CD4-positive, alpha-beta T cell treated with Interferon alpha-2 for 1 hour (primary cell): ENCODE data around the gene HPSE2.
"Not testable (repeated sequence)": the region's sequence is repeated elsewhere in the genome, so short reads cannot be mapped to it uniquely, and the experiment has no call there.

ENCODE experiments used
- DNase-seq, 2 donors: peaks; one replicate each; pipeline ENCODE4 v3.0.0-alpha.2; 2020 to 2022

HPSE2 gene

DNA sequence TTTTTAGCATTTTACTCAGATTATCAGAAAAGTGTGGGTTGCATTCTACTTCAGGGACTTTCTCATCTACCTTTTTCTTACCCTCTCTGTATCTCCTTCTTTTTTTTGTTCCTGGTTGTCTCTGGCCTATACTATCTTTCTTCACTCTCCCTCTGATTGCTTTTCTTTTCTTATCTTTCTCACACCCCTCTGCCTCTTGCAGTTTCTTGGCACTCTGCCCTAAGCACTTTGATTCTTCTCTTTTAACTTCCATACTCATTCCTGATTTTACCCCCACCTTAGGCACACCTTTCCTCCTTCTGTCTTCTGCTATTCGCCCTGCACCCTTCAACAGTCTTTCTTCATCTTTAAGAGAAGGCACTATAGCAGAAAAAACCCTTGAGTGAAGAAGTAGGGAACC is 696.1 kb downstream of the HPSE2 start:
- no peak for DNase-seq

DNA sequence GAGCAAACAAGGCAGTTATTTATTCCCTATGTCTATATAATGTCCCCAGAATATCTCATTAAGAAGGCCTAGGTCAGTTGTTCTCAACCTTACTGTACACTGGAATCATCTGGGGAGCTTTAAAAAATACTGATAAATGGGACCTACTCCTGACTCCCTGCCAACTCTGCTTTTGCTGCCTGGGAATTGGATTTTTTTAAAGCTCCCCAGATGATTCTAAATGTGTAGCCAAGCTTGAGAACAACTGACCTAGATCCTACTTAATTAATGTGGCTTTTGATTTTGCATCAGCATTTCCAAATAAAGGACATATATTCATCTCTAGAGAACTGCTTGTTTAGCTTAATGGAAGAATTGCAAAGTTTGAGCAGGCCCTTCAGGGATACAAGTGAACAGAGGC is 697.2 kb downstream of the HPSE2 start:
- no peak for DNase-seq

DNA sequence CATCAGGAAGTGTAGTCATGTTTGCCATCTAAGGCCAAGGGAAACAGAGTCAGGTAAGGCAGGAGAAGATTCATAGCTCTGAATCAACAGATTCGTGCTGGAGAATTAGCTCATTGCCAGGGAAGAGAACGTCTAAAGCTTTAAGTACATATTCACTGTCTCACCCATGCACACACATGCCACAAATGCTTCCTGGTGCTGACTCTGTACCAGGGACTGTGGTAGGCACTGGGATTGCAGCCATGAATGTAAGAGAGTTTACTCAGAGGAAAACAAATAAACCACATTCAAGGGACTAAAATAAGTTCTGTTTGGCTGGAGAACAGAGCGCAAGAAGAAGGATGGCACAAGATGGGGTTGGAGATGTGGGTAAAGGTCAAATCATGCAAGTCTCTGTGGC is 699.1 kb downstream of the HPSE2 start:
- DNase-seq = no peak

DNA sequence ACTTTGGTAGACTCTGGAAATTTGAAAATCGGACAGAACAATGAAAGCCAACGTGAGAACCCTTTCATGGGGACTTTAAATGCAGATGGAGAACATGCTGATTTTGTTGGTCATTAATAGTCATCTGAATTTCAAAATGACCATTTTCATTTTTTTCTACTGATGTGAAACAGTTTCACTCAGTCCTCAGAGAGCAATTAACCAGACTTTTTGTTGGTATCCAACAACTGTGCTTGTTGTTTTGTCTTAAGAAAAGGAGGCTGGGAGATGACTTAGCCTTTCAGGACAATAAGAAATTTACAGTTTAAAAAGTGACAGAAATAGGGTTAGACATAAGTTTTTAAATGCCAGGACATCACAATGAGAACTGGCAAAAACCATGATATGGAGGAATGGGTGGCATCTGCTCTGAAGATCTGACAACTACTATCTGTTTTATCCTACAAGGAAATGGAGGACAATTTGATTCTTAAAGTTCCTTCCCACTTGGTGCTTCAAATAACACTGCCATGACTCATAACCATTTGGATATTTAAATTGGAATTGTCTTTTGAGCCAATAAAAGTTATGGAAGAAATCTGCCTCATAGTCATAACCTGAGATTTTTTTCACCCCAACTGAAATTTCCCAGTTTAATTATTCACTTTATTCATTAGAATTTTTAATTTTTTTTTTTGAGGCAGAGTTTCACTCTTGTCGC is 701.8 kb downstream of the HPSE2 start:
- no peak for DNase-seq

DNA sequence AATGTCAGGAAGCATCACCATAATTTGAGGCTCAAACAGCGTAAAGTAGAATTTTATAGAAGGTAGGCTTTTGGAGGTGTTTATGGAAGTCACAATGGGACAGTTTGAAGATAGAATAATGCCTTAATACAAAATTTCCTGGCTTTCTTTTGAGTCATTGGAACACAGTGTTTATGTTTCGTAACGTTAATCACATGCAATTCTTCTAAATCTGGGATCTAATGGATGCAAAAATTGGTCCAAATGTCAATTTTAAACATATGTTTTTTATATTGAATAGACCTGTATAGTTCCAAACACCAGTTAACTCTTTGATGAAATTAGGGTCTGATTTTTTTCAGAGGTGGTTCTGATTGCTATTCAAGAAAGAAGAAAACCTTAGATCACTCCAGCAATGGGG is 702.4 kb downstream of the HPSE2 start:
- no peak for DNase-seq

DNA sequence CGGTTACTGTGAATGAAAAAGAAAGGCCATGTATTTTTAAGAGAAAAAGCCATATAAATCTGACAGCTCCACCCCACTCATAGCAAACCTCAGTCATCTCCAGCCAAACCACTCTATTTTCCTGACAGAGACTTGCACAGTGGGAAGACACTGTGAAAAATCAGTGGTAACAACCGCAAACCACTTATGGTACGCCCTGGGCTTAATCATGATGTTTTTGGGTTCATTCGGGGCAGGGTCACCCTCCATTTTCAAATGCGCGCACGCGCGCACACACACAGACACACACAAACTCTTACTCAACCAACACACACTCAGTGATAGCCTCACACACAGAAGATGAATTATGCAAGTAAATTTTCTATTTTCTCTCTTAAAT is 706.9 kb downstream of the HPSE2 start:
- DNase-seq = no peak

DNA sequence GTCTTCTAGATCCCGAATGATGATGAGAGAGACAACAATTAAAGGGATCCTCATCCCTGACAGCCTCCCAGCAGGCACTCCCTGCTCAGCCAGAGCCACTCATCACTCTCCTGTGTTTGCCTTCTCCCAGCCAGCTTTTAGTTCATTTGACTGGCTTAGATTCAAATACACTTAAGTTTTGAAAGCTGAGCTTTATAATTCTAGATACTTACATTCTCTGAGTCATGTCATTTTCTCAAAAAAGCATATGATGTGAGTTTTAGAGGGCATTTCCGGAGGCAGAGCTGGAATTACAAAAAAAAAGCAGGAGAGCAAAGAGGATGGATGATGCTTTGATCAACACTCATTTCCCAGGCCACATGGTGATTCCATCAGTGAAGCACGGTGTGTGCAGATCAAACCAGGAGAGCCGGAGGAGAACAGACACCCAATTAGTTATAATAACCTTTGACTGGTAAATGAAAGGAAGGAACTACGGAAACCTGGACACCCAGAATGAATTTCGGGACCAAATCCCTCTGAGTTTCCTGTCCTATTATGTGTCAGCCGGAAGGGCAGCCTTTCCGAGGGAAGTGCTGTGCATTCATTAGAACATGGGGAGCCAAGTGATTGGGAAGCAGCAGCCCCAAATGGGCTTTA is 707.4 kb downstream of the HPSE2 start:
- DNase-seq = no peak

DNA sequence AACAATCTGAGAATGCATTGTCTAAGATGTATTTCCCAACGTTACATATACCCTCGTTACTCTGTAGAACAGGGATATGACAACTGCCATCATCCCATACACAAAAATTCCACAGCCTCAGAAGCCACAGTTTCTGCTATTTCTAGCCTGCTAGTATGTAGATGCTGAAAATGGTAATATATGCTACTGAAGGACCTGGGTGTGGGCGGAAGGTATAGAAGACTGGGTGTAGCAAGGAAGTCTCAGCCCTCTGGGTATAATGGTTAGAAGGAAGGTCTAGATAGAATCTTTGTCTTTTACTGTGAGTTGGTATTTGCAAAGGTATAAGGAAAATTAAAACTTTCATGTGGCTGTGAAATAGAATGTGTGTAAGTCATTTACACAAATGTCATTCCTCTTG is 709.7 kb downstream of the HPSE2 start:
- DNase-seq = no peak

DNA sequence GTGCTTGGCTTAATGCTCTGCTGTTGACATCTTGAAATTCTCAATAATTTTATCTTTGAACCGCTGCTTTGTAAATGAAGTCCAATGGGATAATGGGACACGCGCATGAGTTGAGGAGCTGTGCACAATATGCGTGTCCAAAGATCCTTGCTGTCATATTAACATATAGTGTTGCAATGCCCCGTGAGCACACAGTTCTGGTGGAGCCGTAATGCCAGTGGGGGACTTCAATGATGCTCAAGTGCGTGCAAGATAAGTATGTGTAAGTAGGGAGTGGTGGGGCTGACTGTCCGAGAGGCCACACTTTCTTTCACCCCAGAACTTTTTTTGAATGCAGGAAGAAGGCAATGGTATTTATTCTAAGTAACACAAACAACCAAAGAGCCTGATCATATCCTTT is 711.5 kb downstream of the HPSE2 start:
- no peak for DNase-seq

DNA sequence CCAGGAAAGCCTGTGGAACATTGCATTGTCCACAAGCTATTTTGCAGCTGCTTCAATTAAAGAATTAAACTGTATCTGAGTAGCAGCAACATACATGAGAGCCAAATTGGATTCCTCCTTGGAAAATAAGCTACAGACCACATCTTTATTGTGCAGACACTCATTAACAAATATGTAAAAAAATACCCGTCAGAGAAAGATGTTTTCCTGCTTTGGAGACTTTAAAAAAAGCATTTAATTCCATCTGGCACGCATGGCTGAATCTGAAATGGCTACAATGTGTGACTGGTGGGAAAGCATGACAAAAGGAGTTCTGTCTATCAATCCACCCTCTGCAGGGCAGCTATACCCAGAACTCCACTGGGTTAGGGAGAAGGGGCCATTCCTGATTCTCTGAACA is 715.8 kb downstream of the HPSE2 start:
- no peak for DNase-seq

DNA sequence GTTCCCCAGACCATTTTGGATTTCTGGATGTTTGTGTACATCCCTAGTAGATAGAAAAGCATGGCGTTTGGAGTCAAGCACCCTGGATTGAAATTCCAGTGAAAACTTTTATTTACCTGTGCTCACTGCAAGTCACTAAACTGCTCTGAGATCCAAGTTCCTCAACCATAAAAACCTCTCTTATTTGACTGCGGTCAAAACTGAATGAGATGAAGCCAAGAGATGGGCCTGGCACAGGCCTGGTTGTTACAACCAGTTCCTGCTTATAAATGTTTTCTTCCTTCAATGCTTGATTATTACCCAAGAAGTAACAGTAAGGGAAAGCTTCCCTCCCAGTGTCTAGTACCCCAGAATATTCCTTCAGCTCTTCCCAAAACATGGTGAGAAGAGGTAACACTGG is 718.0 kb downstream of the HPSE2 start:
- DNase-seq = no peak

DNA sequence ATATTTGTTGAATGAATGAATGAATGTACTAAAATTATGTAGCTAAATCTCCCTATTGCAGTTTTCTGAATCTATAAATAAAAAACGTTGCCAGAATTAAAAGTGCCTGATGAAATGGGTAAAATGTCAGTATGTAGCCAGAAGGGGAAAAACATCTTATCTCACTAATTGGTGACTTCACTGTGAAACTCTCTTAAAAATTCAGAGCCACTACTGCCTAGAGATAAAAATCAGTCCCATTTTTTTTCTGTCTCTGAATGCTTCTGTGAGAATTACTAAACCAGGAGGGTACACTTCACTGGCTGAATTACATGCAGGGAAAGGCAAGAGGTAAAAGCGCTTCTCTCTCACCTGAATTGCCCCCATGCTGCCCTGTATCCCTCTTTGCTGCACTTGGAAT is 719.3 kb downstream of the HPSE2 start:
- no peak for DNase-seq

DNA sequence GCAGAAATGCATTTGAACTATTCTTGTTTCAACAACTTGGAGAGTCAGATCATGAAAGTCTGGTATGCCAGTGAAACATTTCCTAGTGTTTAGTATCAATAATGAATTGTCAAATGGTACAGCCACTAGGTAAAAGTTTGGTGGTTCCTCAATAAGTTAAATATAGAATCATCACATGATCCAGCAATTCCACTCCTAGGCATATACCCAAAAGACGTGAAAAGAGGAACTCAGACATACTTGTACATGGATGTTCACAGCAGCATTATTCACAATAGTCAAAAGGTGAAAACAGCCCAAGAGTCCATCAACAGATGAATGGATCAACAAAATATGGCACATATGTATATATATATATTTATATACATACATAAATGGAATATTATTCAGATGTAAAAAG is 721.9 kb downstream of the HPSE2 start:
- no peak for DNase-seq

DNA sequence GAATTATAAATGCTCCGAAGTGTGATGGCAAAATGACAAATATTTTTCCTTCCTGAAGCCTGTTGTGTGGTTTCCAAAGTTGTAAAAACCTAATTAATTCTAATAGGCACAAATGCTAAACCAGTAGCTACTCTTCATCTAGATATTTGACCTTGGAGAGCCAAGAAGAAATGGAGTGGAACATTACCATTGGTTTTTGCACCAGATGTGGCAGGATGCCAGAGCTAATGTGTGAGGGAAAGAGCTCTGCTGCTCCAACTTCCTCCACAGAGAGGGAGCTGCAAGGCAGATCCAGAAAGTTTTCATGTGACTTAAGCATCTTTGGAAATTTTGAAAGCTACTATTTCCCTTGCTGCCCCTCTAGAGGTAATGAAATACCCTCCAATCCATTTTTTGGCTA is 723.8 kb downstream of the HPSE2 start:
- no peak for DNase-seq

DNA sequence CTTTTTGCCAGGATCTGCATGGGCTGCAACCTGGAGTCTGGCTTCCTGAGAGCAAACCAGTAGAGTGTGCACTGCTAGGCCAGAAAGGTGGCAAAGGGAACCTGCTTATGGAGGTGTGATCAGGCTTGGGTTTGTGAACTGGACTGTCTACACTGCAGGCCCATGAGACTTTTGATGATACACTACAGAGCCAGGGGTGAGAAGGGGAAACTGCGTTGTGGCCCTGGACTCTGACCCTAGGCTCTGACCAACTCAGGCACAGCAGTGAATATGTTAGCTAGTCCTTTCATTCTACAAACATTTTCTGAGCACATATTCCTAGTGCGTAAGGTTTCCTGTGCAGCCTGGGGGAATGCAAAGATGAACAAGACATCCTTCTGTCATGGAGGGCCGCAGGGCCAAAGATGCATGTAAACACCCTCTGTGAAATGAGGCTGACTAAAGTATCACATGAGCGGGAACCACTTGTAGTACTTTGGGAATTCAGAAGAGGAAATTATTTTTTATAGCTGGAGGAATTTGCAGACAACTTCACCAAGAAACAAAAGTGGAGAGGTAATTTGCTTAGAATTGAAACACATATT is 725.1 kb downstream of the HPSE2 start:
- DNase-seq = no peak

DNA sequence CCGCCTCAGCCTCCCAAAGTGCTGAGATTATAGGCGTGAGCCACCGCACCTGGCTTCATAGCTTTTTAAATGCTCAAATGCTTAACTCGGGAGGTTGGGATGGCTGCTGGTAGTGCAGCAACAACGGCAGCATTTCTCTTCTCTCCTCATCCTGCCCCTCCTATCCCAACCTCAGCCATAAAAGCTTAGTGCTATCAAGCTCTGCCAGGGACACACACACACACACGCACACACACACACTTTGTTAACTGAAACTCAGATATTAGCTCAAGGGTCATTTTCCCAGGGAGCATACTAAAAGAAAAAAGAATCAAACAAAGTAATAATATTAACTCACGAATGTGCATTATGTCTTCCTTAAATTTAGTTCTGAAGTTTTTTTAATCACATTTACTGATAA is 725.9 kb downstream of the HPSE2 start:
- DNase-seq = no peak

DNA sequence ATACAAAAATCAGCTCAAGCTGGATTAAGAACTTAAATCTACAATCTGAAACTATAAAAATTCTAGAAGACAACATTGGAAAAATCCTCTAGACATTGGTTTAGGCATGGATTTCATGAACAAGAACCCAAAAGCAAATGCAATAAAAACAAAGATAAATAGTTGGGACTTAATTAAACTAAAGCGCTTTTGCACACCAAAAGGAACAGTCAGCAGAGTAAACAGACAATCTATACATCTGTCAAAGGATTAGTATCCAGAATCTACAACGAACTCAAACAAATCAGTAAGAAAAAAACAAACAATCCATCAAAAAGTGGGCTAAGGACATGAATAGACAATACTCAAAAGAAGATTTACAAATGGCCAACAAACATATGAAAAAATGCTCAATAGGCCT is 733.1 kb downstream of the HPSE2 start:
- DNase-seq = not testable (repeated sequence)

DNA sequence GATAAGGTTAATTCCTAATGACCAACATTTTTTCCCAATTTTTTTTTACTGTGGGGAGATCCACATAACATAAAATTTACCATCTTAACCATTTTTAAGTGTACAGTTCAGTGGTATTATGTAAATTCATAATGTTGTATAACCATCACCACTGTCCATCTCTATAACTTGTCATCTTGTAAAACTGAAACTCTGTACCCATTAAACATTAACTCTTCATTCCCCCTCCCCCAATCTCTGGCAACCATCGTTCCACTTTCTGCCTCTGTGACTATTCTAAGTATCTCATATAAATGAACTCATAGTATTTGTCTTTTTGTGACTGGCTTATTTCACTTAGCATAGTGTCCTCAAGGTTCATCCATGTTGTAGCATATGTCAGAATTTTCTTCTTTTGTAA is 742.9 kb downstream of the HPSE2 start:
- DNase-seq = no peak

DNA sequence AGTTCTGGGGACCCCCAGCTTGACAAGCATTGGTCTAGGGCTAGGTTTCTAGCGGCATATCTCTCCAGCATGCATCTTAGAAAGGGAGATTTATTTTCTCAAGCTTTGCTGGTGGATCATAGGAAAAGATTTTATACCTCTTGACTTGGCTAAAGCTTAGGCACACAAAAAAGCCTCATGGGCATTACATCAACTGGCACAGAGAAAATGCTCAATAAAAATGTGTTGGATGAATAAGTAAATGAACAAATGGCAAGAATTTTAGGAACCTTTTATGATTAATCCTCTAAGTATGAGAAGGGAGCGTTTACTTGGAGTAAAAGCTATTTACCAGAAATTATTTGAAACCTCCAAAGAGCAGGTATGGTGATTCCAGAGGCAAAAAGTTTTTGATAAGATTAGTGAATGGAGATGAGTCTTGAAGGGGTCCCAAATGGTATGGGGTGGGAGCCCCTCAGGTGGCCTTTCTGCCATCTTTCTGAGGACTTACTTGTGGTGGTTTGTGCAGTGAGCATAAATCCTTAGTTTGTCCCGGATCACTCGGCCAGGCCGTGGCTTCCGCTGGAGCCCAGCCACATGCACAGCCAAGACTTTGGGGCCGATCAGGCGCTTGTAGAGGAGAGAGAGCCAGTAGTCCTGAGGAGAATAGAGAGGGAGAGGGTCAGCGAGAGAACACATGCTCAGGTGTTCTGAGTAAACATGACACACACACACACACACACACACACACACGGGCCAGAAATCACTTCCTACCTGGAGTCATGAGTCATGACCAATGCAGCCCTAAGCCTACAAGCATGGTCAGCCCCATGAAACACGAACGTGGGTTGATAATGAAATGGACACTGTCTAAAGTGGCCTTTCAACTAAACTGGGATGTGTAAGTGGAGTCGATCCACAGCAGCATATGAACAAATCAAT is 745.8 kb downstream of the HPSE2 start:
- no peak for DNase-seq

DNA sequence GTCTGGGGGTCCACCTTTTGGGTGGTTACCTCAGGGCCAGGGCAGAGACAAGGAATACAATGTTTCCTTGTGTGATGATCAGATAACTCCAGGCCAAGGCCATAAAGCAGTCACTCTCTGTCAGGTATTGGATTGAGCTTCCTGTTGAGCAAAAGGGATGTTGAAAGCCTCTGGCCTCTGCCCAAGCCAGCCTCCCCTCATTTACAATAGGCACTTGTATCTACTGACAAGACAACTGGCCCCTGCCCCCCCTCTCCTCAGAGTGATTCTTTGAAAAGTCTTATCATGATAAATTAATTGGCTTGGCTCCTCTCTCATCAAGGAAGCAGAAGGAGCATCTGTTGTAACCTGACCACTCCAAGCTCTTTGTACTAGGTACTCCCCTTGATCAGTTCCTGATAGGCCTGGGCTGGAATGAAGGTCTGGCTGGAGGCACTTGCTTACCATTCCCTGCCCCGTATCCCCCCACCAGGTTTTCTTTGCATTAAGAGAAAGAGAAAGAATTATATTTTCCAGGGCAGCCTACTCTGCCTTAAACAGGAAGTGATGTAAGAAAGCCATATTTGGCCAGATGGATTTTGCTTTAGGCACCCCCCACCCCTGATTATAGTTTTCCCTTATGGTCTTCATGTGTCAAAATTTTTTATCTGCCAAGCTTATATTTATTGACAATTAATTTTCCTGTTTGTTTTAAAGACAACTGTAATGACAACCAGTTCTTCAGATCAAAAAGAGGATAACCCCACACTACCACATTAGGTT is 746.8 kb downstream of the HPSE2 start:
- no peak for DNase-seq

DNA sequence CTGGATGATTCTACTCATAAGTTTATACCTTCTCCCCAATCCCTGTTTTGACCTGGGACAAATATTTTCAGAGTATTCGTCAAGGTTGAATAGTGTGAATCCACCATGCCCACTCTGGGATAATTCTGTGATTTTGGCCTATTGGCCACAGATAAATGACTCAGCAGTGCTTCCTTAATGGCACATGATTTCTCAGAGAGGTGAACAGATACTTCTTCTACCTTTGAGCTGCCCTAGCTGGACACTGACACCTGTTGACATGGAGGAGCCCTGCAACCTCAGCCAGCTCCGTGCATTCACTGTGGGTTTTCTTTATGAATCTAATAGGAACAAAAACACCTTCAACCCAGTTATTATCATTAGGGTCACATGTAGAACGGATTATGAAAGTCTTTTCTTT is 748.0 kb downstream of the HPSE2 start:
- DNase-seq = no peak

DNA sequence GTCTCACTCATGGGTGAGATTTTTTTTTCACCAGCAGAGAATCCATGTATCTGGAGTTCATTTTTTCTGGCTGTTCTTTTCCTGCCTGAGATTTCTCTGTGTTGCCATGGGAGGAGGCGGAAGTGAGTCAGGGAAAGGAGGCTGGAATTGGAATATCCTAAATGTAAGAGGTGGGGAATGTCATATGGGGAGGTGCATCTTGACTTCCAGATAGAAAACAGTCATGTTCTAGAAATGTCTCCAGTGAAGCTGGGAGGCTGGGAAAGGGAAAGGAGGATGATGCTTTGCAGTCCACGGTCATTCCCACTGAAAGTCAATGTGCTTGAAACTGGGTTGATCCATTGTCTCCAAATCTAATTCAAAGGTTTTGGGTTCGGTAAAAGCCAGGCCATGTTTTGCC is 749.2 kb downstream of the HPSE2 start:
- no peak for DNase-seq

DNA sequence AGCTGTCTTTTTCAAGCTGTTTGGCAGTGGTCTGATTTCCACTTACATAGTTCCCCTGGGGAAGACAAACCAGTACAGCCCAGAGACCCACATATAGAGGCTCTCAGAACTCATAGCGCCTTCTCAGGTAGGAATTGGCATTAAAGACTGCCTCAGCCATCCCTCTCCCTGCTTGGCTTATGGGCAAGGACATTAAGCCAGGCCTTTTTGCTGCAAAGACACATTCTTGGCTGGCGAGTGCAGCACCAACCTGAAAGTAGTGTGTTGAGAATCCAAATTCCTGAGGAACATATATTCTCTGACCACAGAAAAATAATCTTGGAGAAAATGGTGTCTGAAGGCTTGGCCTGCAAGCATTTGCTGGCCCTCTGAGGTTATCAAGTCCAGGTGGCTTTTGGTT is 749.7 kb downstream of the HPSE2 start:
- DNase-seq = no peak
